HepG2 (cell line): ENCODE measurements around the gene SLC2A5. TPM values are rescaled to one million over a fixed set of nuclear protein-coding genes. Genes with fewer than 3 reads are reported as not detected.

Source experiments
- CENPX ChIP-seq: sonication (generic); formaldehyde crosslinking; IDR thresholded peaks from 2 replicates; pipeline ENCODE4 v1.9.0; 2021; ENCODE audit warnings: mild to moderate bottlenecking, missing genetic modification reagents, moderate library complexity
- GTF2F1 ChIP-seq: fragments of 150-350 bp; IDR thresholded peaks from 2 replicates; pipeline ENCODE4 v1.6.1; 2014; ENCODE audit warnings: low read length
- HDAC2 ChIP-seq: sonication (generic); formaldehyde crosslinking; IDR thresholded peaks from 2 replicates; pipeline ENCODE4 v1.4.0; 2020; ENCODE audit warnings: missing genetic modification reagents
- HMGA1 ChIP-seq: sonication (generic); formaldehyde crosslinking; conservative IDR thresholded peaks from 2 replicates; pipeline ENCODE4 v1.4.0; 2020; ENCODE audit warnings: missing genetic modification reagents
- HNRNPH1 ChIP-seq: fragments of 200-400 bp; formaldehyde crosslinking; optimal IDR thresholded peaks from 2 replicates; pipeline ENCODE3; 2017; ENCODE audit warnings: mild to moderate bottlenecking, low read depth, low read length
- SMAD9 ChIP-seq: sonication (generic); formaldehyde crosslinking; IDR thresholded peaks from 2 replicates; pipeline ENCODE4 v1.5.1; 2020; ENCODE audit warnings: mild to moderate bottlenecking, missing genetic modification reagents
- SMYD3 ChIP-seq: sonication (generic); formaldehyde crosslinking; IDR thresholded peaks from 2 replicates; pipeline ENCODE4 v1.8.1; 2023; ENCODE audit warnings: mild to moderate bottlenecking, missing genetic modification reagents
- TAF1 ChIP-seq: sonication (generic); formaldehyde crosslinking; IDR thresholded peaks from 2 replicates; pipeline ENCODE4 v1.4.0; 2020; ENCODE audit warnings: missing genetic modification reagents
- ZBTB38 ChIP-seq: sonication (generic); formaldehyde crosslinking; IDR thresholded peaks from 2 replicates; pipeline ENCODE4 v1.5.1; 2020; ENCODE audit warnings: mild to moderate bottlenecking, missing genetic modification reagents
- ZKSCAN1 ChIP-seq: fragments of 150-350 bp; IDR thresholded peaks from 2 replicates; pipeline ENCODE4 v1.6.1; 2014; ENCODE audit warnings: low read length
- ZNF12 ChIP-seq: sonication (generic); formaldehyde crosslinking; IDR thresholded peaks from 2 replicates; pipeline ENCODE4 v1.5.0; 2020; ENCODE audit warnings: missing genetic modification reagents
- ZNF329 ChIP-seq: sonication (generic); formaldehyde crosslinking; IDR thresholded peaks from 2 replicates; pipeline ENCODE4 v1.9.0; 2021; ENCODE audit warnings: low read depth, mild to moderate bottlenecking, missing genetic modification reagents
- ZNF333 ChIP-seq: sonication (generic); formaldehyde crosslinking; IDR thresholded peaks from 2 replicates; pipeline ENCODE4 v1.4.0; 2020; ENCODE audit warnings: mild to moderate bottlenecking, missing genetic modification reagents, borderline replicate concordance
- ZNF558 ChIP-seq: sonication (generic); formaldehyde crosslinking; IDR thresholded peaks from 2 replicates; pipeline ENCODE4 v1.9.0; 2022; ENCODE audit warnings: mild to moderate bottlenecking, missing genetic modification reagents, borderline replicate concordance
- ZNF709 ChIP-seq: sonication (generic); formaldehyde crosslinking; IDR thresholded peaks from 2 replicates; pipeline ENCODE4 v1.5.0; 2020; ENCODE audit warnings: mild to moderate bottlenecking, missing genetic modification reagents
- ZSCAN25 ChIP-seq: sonication (generic); formaldehyde crosslinking; IDR thresholded peaks from 2 replicates; pipeline ENCODE4 v1.8.0; 2022; ENCODE audit warnings: mild to moderate bottlenecking, missing genetic modification reagents
- polyA plus RNA-seq, 8 experiments: library from polyadenylated mRNA; depleted of rRNA in 3 of 8; stranded (reverse) in 7 of 8; unstranded in 1 of 8; fragments of >200 nt; fragmentation: Illumina TruSeq in 4 of 8; extraction: Trizol in 4 of 8; gene quantifications; 2 replicates each; pipeline versions ENCODE4 v1.2.1 to v1.2.3, GENCODE V29; 2011 to 2016; ENCODE audit warnings: low read depth in 4 of 8, missing spikeins in 1 of 8, mixed read lengths in 1 of 8; ENCODE audit not compliant: insufficient read depth in 1 of 8
- total RNA-seq, 5 experiments: library from RNA; depleted of rRNA; stranded (reverse); fragments of >200 nt; fragmentation: Illumina TruSeq; extraction: Trizol; gene quantifications; 2 replicates each; pipeline ENCODE4 v1.2.3, GENCODE V29; 2016; ENCODE audit warnings: low read depth in 1 of 5
- TF ChIP-seq, protein P1 (sequence below): sonication (generic); formaldehyde crosslinking; IDR thresholded peaks from 2 replicates; pipeline ENCODE4 v1.4.0; 2020; ENCODE audit warnings: missing genetic modification reagents, low read depth, mild to moderate bottlenecking, borderline replicate concordance
- TF ChIP-seq, protein P2 (sequence below): sonication (generic); formaldehyde crosslinking; IDR thresholded peaks from 2 replicates; pipeline ENCODE4 v1.4.0; 2020; ENCODE audit warnings: missing genetic modification reagents
- TF ChIP-seq, protein P3 (sequence below): sonication (generic); formaldehyde crosslinking; IDR thresholded peaks from 2 replicates; pipeline ENCODE4 v1.8.1; 2023; ENCODE audit warnings: mild to moderate bottlenecking, missing genetic modification reagents
- TF ChIP-seq, protein P4 (sequence below): IDR thresholded peaks from 2 replicates; pipeline ENCODE4 v1.6.1; 2016; ENCODE audit warnings: low read depth, borderline replicate concordance
- TF ChIP-seq, protein P5 (sequence below): sonication (generic); formaldehyde crosslinking; IDR thresholded peaks from 2 replicates; pipeline ENCODE4 v1.5.0; 2020; ENCODE audit warnings: missing genetic modification reagents
- TF ChIP-seq, protein P6 (sequence below): sonication (generic); formaldehyde crosslinking; IDR thresholded peaks from 2 replicates; pipeline ENCODE4 v1.5.1; 2020; ENCODE audit warnings: missing genetic modification reagents, mild to moderate bottlenecking, borderline replicate concordance

The SLC2A5 gene
- total and polyA plus RNA-seq, 2 of the 13 experiments (the other 11 are each of a cell fraction or from before 2014, with no cell fraction given), result 0.04 to 0.54 TPM

DNA sequence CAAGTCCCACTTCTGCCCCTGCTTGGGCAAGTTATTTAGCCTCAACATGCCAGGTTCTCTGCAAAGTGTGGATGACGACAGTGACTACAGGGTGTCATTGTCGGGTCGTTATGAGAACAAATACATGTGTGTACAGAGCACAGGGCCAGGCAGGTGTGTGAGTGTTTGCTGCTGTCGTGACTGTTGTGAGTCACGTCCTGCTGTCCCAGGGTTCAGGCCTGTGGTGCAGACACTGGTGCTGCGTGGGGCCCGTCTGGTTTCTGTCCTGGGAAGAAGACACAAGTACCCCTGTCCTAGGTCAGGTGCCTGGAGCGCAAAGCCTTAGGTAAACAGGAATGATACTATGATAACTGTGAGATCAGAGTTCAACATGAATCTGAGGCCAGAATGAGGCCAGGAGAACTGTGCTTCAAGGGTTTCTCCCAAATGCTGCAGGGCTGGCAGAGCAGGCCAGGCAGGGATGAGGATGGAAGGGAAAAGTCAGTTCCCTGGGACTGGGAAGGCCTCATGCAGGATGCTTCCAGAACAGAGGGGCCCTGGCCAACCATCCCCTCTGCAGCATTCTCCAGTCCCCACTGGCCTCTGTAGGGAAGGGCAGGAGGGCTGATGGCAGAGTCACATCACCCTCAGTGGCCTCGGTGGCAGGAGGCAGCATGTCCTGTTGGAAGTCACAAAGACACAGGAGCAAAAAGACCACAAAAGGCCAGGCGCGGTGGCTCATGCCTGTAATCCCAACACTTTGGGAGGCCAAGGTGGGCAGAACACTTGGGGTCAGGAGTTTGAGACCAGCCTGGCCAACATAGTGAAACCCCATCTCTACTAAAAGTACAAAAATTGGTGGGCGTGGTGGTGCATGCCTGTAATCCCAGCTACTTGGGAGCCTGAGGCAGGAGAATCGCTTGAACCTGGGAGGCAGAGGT lies 43.8 kb upstream of the SLC2A5 start (continued):
- peak; percentile 72; the same call in 1 of the 2 replicates for TF ChIP-seq ZBTB38 (CRISPR knock-in tag)
- TF ChIP-seq GTF2F1, result no peak
- TF ChIP-seq ZNF709 (CRISPR knock-in tag), result no peak
- TF ChIP-seq, protein P1, sequence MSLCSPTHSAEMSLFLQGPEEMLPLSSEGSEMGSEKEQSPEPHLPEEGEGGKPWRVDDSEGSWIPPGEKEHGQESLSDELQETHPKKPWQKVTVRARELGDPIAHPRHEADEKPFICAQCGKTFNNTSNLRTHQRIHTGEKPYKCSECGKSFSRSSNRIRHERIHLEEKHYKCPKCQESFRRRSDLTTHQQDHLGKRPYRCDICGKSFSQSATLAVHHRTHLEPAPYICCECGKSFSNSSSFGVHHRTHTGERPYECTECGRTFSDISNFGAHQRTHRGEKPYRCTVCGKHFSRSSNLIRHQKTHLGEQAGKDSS (CRISPR knock-in tag), result peak; percentile 98
- TF ChIP-seq, protein P2, sequence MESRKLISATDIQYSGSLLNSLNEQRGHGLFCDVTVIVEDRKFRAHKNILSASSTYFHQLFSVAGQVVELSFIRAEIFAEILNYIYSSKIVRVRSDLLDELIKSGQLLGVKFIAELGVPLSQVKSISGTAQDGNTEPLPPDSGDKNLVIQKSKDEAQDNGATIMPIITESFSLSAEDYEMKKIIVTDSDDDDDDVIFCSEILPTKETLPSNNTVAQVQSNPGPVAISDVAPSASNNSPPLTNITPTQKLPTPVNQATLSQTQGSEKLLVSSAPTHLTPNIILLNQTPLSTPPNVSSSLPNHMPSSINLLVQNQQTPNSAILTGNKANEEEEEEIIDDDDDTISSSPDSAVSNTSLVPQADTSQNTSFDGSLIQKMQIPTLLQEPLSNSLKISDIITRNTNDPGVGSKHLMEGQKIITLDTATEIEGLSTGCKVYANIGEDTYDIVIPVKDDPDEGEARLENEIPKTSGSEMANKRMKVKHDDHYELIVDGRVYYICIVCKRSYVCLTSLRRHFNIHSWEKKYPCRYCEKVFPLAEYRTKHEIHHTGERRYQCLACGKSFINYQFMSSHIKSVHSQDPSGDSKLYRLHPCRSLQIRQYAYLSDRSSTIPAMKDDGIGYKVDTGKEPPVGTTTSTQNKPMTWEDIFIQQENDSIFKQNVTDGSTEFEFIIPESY (CRISPR knock-in tag), result 0 out of 2 replicates have a peak, but pooled peaks have one; percentile 25
- TF ChIP-seq ZNF558 (CRISPR knock-in tag), result no peak
- peak; percentile 58; the same call in 1 of the 2 replicates for TF ChIP-seq ZNF329
- TF ChIP-seq CENPX, result no peak
- TF ChIP-seq SMYD3 (CRISPR knock-in tag), result peak; percentile 82; the same call in 1 of the 2 replicates
- TF ChIP-seq, protein P3, sequence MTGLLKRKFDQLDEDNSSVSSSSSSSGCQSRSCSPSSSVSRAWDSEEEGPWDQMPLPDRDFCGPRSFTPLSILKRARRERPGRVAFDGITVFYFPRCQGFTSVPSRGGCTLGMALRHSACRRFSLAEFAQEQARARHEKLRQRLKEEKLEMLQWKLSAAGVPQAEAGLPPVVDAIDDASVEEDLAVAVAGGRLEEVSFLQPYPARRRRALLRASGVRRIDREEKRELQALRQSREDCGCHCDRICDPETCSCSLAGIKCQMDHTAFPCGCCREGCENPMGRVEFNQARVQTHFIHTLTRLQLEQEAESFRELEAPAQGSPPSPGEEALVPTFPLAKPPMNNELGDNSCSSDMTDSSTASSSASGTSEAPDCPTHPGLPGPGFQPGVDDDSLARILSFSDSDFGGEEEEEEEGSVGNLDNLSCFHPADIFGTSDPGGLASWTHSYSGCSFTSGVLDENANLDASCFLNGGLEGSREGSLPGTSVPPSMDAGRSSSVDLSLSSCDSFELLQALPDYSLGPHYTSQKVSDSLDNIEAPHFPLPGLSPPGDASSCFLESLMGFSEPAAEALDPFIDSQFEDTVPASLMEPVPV (CRISPR knock-in tag), result peak; percentile 87; the same call in 1 of the 2 replicates
- peak; percentile 65 for TF ChIP-seq ZNF12 (CRISPR knock-in tag)
- TF ChIP-seq, protein P4, sequence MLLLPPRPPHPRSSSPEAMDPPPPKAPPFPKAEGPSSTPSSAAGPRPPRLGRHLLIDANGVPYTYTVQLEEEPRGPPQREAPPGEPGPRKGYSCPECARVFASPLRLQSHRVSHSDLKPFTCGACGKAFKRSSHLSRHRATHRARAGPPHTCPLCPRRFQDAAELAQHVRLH, result peak; percentile 42; the same call in 1 of the 2 replicates
- TF ChIP-seq, protein P5, sequence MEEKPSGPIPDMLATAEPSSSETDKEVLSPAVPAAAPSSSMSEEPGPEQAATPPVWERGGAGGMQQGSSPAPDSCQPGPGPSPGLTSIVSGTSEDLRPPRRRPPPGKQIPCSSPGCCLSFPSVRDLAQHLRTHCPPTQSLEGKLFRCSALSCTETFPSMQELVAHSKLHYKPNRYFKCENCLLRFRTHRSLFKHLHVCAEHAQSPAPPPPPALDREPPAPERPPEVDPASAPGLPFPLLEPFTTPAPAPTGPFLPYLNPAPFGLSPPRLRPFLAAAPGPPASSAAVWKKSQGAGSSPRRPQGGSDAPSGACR (CRISPR knock-in tag), result 0 out of 2 replicates have a peak, but pooled peaks have one; percentile 25
- TF ChIP-seq HNRNPH1, result no peak
- no peak for TF ChIP-seq ZKSCAN1
- peak; percentile 98 for TF ChIP-seq HDAC2 (CRISPR knock-in tag)
- TF ChIP-seq SMAD9 (CRISPR knock-in tag), result no peak
- TF ChIP-seq ZNF333 (CRISPR knock-in tag), result no peak
- TF ChIP-seq ZSCAN25, result peak; percentile 99
- TF ChIP-seq HMGA1 (CRISPR knock-in tag), result no peak
- TF ChIP-seq, protein P6, sequence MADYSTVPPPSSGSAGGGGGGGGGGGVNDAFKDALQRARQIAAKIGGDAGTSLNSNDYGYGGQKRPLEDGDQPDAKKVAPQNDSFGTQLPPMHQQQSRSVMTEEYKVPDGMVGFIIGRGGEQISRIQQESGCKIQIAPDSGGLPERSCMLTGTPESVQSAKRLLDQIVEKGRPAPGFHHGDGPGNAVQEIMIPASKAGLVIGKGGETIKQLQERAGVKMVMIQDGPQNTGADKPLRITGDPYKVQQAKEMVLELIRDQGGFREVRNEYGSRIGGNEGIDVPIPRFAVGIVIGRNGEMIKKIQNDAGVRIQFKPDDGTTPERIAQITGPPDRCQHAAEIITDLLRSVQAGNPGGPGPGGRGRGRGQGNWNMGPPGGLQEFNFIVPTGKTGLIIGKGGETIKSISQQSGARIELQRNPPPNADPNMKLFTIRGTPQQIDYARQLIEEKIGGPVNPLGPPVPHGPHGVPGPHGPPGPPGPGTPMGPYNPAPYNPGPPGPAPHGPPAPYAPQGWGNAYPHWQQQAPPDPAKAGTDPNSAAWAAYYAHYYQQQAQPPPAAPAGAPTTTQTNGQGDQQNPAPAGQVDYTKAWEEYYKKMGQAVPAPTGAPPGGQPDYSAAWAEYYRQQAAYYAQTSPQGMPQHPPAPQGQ (CRISPR knock-in tag), result no peak
- TF ChIP-seq TAF1, result no peak
